SK-N-SH (cell line): ENCODE measurements around the gene LRFN3.

Source experiments
- CTCF ChIP-seq: fragments of 200-600 bp; sonication (generic); IDR thresholded peaks from 2 replicates; pipeline ENCODE4 v1.6.1; 2017; ENCODE audit warnings: antibody characterized with exemption, mild to moderate bottlenecking, moderate library complexity
- EP300 ChIP-seq, 2 experiments: IDR thresholded peaks; 2 replicates each; pipeline versions ENCODE4 v1.4.0 to v1.6.1; 2012; ENCODE audit warnings: borderline replicate concordance in 1 of 2, low read depth in 1 of 2, low read length in 1 of 2
- EZH2phosphoT487 ChIP-seq: fragments of 200-600 bp; sonication (generic); IDR thresholded peaks from 2 replicates; pipeline ENCODE4 v1.6.1; 2017; ENCODE audit warnings: low read depth, mixed run types, mild to moderate bottlenecking, antibody characterized with exemption, moderate library complexity, borderline replicate concordance
- FOXM1 ChIP-seq: IDR thresholded peaks from 2 replicates; pipeline ENCODE4 v1.4.0; 2012; ENCODE audit warnings: low read depth, mild to moderate bottlenecking
- PBX3 ChIP-seq: IDR thresholded peaks from 2 replicates; pipeline ENCODE4; 2012
- POLR2AphosphoS5 ChIP-seq: IDR thresholded peaks from 2 replicates; pipeline ENCODE4 v1.6.1; 2012; ENCODE audit warnings: low read depth, low read length
- TF ChIP-seq, protein P1 (sequence below): IDR thresholded peaks from 2 replicates; pipeline ENCODE4 v1.4.0; 2012; ENCODE audit warnings: low read depth

DNA sequence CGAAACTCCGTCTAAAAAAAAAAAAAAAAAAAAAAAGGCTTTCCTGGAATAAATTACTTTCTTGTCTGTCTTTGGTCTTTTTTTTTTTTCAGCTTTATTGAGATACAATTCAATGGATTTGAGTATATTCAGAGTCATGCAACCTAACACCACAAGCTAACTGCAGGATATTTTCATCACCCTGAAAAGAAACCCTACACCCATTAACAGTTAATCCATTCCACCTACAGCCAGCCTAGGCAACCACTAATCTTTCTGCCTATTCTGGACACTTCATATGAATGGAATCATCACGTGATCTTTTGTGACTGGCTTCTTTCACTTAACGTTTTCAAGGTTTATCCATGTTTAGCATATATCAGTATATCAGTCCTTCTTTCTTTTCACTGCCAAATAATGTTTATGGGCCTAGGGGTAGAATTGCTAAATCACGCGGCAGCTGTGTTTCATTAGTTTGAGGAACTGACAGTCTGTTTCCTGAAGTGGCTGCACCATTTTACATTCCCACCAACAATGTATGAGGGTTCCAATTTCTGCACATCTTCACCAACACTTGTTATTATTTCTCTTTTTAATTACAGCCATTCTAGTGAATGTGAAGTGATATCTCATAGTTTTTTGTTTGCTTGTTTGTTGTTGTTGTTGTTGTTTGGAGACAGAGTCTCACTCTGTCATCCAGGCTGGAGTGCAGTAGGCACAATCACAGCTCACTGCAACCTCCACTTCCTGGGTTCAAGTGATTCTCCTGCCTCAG, 19.9 kb downstream of the LRFN3 start:
- no peak for TF ChIP-seq CTCF
- TF ChIP-seq POLR2AphosphoS5, result no peak
- TF ChIP-seq EZH2phosphoT487, result no peak
- no peak for TF ChIP-seq PBX3
- TF ChIP-seq EP300 (IDR thresholded peaks at IDR 0.05; ENCODE audit: borderline replicate concordance in 1 of 2, low read depth in 1 of 2, low read length in 1 of 2), result no peak
- TF ChIP-seq, protein P1, sequence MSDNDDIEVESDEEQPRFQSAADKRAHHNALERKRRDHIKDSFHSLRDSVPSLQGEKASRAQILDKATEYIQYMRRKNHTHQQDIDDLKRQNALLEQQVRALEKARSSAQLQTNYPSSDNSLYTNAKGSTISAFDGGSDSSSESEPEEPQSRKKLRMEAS, result no peak
- TF ChIP-seq FOXM1, result no peak
